ENCODE data around the gene RCE1.
A peak's percentile ranks its signal among the peaks of the same experiment; 100 is the strongest.

The RCE1 gene

GRCh38 chr11:66861774-66862558, 18.7 kb downstream of the RCE1 start:
- H3K27me3 ChIP-seq (ENCODE audit: insufficient read depth, insufficient read length): no peaks in the 10 kb centered on the region
- DNase-seq (ENCODE audit: low read depth, low spot score): no peak
- no peak overlapping the region for H3K9ac ChIP-seq (ENCODE audit: insufficient read length, low read depth)
- no peak overlapping the region for H3K4me3 ChIP-seq (ENCODE audit: insufficient read length, low read depth)
- TF ChIP-seq YY1 (IDR thresholded peaks at IDR 0.05; ENCODE audit: insufficient read depth, insufficient read length) (no peak), ZNF274 (IDR thresholded peaks at IDR 0.05; ENCODE audit: low read depth, low read length) (no peak), SUZ12 (IDR thresholded peaks at IDR 0.05; ENCODE audit: extremely low read depth, insufficient read depth, insufficient read length) (no peak)
- no peaks in the 10 kb centered on the region for H3K9me3 ChIP-seq (ENCODE audit: insufficient read depth, low read length)
- H3K4me1 ChIP-seq (ENCODE audit: insufficient read depth, insufficient read length): peaks cover 19% of the 10 kb centered on the region
- peaks cover 63% of the 10 kb centered on the region for H3K36me3 ChIP-seq (ENCODE audit: insufficient read depth, insufficient read length, low read length)

- H3K27me3 ChIP-seq (ENCODE audit: insufficient read depth, insufficient read length): no peaks in the 10 kb centered on the region
- H3K9ac ChIP-seq (ENCODE audit: insufficient read length, low read depth): no peak overlapping the region
- peaks cover 23% of the 10 kb centered on the region for H3K4me1 ChIP-seq (ENCODE audit: insufficient read depth, insufficient read length)
- TF ChIP-seq YY1 (IDR thresholded peaks at IDR 0.05; ENCODE audit: insufficient read depth, insufficient read length): no peak
- no peak for TF ChIP-seq SUZ12 (IDR thresholded peaks at IDR 0.05; ENCODE audit: extremely low read depth, insufficient read depth, insufficient read length)
- no peak for TF ChIP-seq ZNF274 (IDR thresholded peaks at IDR 0.05; ENCODE audit: low read depth, low read length)
- DNase-seq (ENCODE audit: low read depth, low spot score): no peak
- peaks cover 63% of the 10 kb centered on the region for H3K36me3 ChIP-seq (ENCODE audit: insufficient read depth, insufficient read length, low read length)
- no peaks in the 10 kb centered on the region for H3K9me3 ChIP-seq (ENCODE audit: insufficient read depth, low read length)
- H3K4me3 ChIP-seq (ENCODE audit: insufficient read length, low read depth): no peak overlapping the region
Measured at GRCh38 chr11:66862559-66863037, 19.4 kb downstream of the RCE1 start.

GRCh38 chr11:66863428-66864125, 20.3 kb downstream of the RCE1 start:
- Histone ChIP-seq H3K4me1 (ENCODE audit: insufficient read depth, insufficient read length) (peaks cover 21% of the 10 kb centered on the region), H3K9ac (ENCODE audit: insufficient read length, low read depth) (no peak overlapping the region)
- no peak for DNase-seq (ENCODE audit: low read depth, low spot score)

GRCh38 chr11:66864172-66864901, 21.1 kb downstream of the RCE1 start:
- Histone ChIP-seq H3K4me1 (ENCODE audit: insufficient read depth, insufficient read length) (peaks cover 24% of the 10 kb centered on the region), H3K9me3 (ENCODE audit: insufficient read depth, low read length) (no peaks in the 10 kb centered on the region), H3K4me3 (ENCODE audit: insufficient read length, low read depth) (no peak overlapping the region), H3K27me3 (ENCODE audit: insufficient read depth, insufficient read length) (no peaks in the 10 kb centered on the region), H3K36me3 (ENCODE audit: insufficient read depth, insufficient read length, low read length) (peaks cover 46% of the 10 kb centered on the region), H3K9ac (ENCODE audit: insufficient read length, low read depth) (no peak overlapping the region)
- TF ChIP-seq SUZ12 (IDR thresholded peaks at IDR 0.05; ENCODE audit: extremely low read depth, insufficient read depth, insufficient read length) (no peak), YY1 (IDR thresholded peaks at IDR 0.05; ENCODE audit: insufficient read depth, insufficient read length) (no peak), ZNF274 (IDR thresholded peaks at IDR 0.05; ENCODE audit: low read depth, low read length) (no peak)
- no peak for DNase-seq (ENCODE audit: low read depth, low spot score)

More at GRCh38 chr11:66863428-66864125, 20.3 kb downstream of the RCE1 start:
- Histone ChIP-seq H3K4me3 (ENCODE audit: insufficient read length, low read depth) (no peak overlapping the region), H3K27me3 (ENCODE audit: insufficient read depth, insufficient read length) (no peaks in the 10 kb centered on the region), H3K36me3 (ENCODE audit: insufficient read depth, insufficient read length, low read length) (peaks cover 53% of the 10 kb centered on the region), H3K9me3 (ENCODE audit: insufficient read depth, low read length) (no peaks in the 10 kb centered on the region)
- TF ChIP-seq ZNF274 (IDR thresholded peaks at IDR 0.05; ENCODE audit: low read depth, low read length): no peak
- no peak for TF ChIP-seq SUZ12 (IDR thresholded peaks at IDR 0.05; ENCODE audit: extremely low read depth, insufficient read depth, insufficient read length)
- TF ChIP-seq YY1 (IDR thresholded peaks at IDR 0.05; ENCODE audit: insufficient read depth, insufficient read length): no peak

- Histone ChIP-seq H3K9me3 (ENCODE audit: insufficient read depth, low read length) (no peaks in the 10 kb centered on the region), H3K4me1 (ENCODE audit: insufficient read depth, insufficient read length) (peaks cover 21% of the 10 kb centered on the region), H3K9ac (ENCODE audit: insufficient read length, low read depth) (peak overlapping the region; percentile 34), H3K4me3 (ENCODE audit: insufficient read length, low read depth) (no peak overlapping the region), H3K27me3 (ENCODE audit: insufficient read depth, insufficient read length) (no peaks in the 10 kb centered on the region), H3K36me3 (ENCODE audit: insufficient read depth, insufficient read length, low read length) (peaks cover 42% of the 10 kb centered on the region)
- DNase-seq (ENCODE audit: low read depth, low spot score): no peak
- TF ChIP-seq YY1 (IDR thresholded peaks at IDR 0.05; ENCODE audit: insufficient read depth, insufficient read length): no peak
- no peak for TF ChIP-seq ZNF274 (IDR thresholded peaks at IDR 0.05; ENCODE audit: low read depth, low read length)
- no peak for TF ChIP-seq SUZ12 (IDR thresholded peaks at IDR 0.05; ENCODE audit: extremely low read depth, insufficient read depth, insufficient read length)
Measured at GRCh38 chr11:66864924-66865697, 21.9 kb downstream of the RCE1 start.

GRCh38 chr11:66866007-66866406, 22.8 kb downstream of the RCE1 start:
- Histone ChIP-seq H3K9me3 (ENCODE audit: insufficient read depth, low read length) (no peaks in the 10 kb centered on the region), H3K36me3 (ENCODE audit: insufficient read depth, insufficient read length, low read length) (peaks cover 42% of the 10 kb centered on the region), H3K9ac (ENCODE audit: insufficient read length, low read depth) (no peak overlapping the region), H3K4me1 (ENCODE audit: insufficient read depth, insufficient read length) (peaks cover 18% of the 10 kb centered on the region), H3K4me3 (ENCODE audit: insufficient read length, low read depth) (no peak overlapping the region), H3K27me3 (ENCODE audit: insufficient read depth, insufficient read length) (no peaks in the 10 kb centered on the region)
- TF ChIP-seq YY1 (IDR thresholded peaks at IDR 0.05; ENCODE audit: insufficient read depth, insufficient read length): no peak
- no peak for TF ChIP-seq SUZ12 (IDR thresholded peaks at IDR 0.05; ENCODE audit: extremely low read depth, insufficient read depth, insufficient read length)
- no peak for TF ChIP-seq ZNF274 (IDR thresholded peaks at IDR 0.05; ENCODE audit: low read depth, low read length)
- no peak for DNase-seq (ENCODE audit: low read depth, low spot score)
